ENCODE data around the gene HCN4.

Gene HCN4

DNA sequence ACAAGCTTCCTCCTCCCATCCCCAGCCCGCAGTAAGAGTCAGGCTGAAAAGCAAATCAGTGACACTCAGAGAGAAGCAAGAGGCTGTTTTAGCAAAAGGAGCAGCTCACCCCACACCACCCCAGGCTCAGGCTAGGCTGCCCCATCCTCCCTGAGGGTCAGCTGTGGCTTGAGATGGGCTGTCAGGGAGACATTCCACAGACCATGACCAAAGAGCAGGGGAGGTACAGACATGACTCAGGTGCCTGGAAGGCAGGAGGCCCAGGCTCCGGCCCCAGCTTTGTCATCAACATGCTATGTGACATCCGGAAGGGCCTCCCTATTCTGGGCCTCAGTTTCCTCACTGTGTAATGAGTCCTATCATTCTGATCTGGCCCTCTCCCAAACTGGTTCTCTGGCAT is 24.7 kb downstream of the HCN4 start:
- no peaks in the 10 kb centered on the region for H3K9me3 ChIP-seq (ENCODE audit: insufficient read depth, low read depth, low read length)
- no peak overlapping the region for H3K9ac ChIP-seq (ENCODE audit: low read depth, low read length)
- H3K27me3 ChIP-seq (ENCODE audit: insufficient read depth, low read length), result no peaks in the 10 kb centered on the region
- 92% methylated on average over 3 of the region's 3 CpGs for WGBS
- H3K4me1 ChIP-seq (ENCODE audit: insufficient read depth, low read length), result no peaks in the 10 kb centered on the region
- H3K36me3 ChIP-seq (ENCODE audit: insufficient read depth, low read length), result peaks cover 17% of the 10 kb centered on the region
- H3K27ac ChIP-seq (ENCODE audit: low read depth, low read length), result no peak overlapping the region
- no peak overlapping the region for H3K4me3 ChIP-seq (ENCODE audit: low read length)

GRCh38 chr15:73341886-73342600 is 26.7 kb downstream of the HCN4 start:
- WGBS, result 95% methylated on average over 14 of the region's 14 CpGs
- no peaks in the 10 kb centered on the region for H3K9me3 ChIP-seq (ENCODE audit: insufficient read depth, low read depth, low read length)
- no peak overlapping the region for H3K27ac ChIP-seq (ENCODE audit: low read depth, low read length)
- H3K27me3 ChIP-seq (ENCODE audit: insufficient read depth, low read length), result no peaks in the 10 kb centered on the region
- no peak overlapping the region for H3K4me3 ChIP-seq (ENCODE audit: low read length)
- no peaks in the 10 kb centered on the region for H3K4me1 ChIP-seq (ENCODE audit: insufficient read depth, low read length)
- no peak overlapping the region for H3K9ac ChIP-seq (ENCODE audit: low read depth, low read length)
- H3K36me3 ChIP-seq (ENCODE audit: insufficient read depth, low read length), result peaks cover 17% of the 10 kb centered on the region

DNA sequence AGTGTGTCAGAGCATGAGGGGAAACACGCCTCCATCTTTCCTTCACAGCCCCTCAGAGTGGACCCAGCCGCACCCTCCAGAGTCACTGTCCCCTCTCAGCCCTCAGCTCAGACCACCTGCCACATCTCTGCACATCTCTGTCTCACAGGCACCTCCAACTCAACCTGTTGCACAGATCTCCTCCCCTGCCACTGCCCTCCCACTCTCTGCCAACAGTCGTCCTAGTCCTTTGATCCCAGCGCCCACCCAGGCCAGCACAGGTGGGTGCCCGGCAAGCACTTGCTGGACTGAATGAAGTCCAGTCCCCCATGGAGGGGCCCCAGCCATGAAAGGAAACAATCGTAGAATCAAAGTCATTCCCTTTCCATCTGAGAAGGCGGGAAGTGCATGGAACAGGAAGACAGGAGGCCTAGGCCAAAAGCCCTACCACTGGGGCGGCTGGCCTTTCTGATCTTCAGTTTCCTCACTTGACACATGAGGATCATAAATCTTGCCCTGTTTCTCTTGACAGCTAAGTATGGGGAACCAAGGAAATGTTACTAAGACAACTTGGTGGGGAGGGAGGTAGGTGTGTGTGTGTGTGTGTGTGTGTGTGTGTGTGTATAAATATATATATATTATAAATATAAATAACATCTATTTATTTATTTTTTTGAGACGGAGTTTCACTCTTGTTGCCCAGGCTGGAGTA is 28.1 kb downstream of the HCN4 start:
- WGBS, result 88% methylated on average over 9 of the region's 9 CpGs
- peaks cover 17% of the 10 kb centered on the region for H3K36me3 ChIP-seq (ENCODE audit: insufficient read depth, low read length)
- H3K4me3 ChIP-seq (ENCODE audit: low read length), result no peak overlapping the region
- H3K4me1 ChIP-seq (ENCODE audit: insufficient read depth, low read length), result no peaks in the 10 kb centered on the region
- H3K9ac ChIP-seq (ENCODE audit: low read depth, low read length), result no peak overlapping the region
- H3K27ac ChIP-seq (ENCODE audit: low read depth, low read length), result no peak overlapping the region
- no peaks in the 10 kb centered on the region for H3K27me3 ChIP-seq (ENCODE audit: insufficient read depth, low read length)
- no peaks in the 10 kb centered on the region for H3K9me3 ChIP-seq (ENCODE audit: insufficient read depth, low read depth, low read length)

- H3K27me3 ChIP-seq (ENCODE audit: insufficient read depth, low read length), result no peaks in the 10 kb centered on the region
- WGBS, result 84% methylated on average over 9 of the region's 9 CpGs
- no peaks in the 10 kb centered on the region for H3K4me1 ChIP-seq (ENCODE audit: insufficient read depth, low read length)
- H3K9me3 ChIP-seq (ENCODE audit: insufficient read depth, low read depth, low read length), result no peaks in the 10 kb centered on the region
- peaks cover 17% of the 10 kb centered on the region for H3K36me3 ChIP-seq (ENCODE audit: insufficient read depth, low read length)
- no peak overlapping the region for H3K27ac ChIP-seq (ENCODE audit: low read depth, low read length)
- no peak overlapping the region for H3K4me3 ChIP-seq (ENCODE audit: low read length)
- H3K9ac ChIP-seq (ENCODE audit: low read depth, low read length), result no peak overlapping the region
Observed at GRCh38 chr15:73338606-73339374, 30.0 kb downstream of the HCN4 start.

DNA sequence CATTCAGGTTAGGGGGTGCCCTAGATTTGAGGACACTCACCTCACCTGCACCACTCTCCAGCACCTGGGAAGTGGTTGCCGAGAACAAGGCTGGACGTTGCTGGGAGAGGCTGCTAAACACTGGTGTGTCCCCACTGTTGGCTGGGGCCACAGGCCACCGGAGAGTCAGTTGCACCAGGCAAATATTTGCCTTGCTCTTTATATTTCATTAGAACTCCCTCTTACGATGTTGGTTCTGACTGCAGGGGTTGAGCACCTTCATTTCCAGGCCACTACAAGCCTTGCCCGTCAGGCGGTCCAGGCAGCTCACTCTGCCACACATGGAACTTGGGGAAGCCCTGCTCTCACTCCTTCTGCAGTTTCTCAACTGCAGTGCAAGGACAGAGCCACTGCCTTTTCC is 30.7 kb downstream of the HCN4 start:
- peaks cover 11% of the 10 kb centered on the region for H3K36me3 ChIP-seq (ENCODE audit: insufficient read depth, low read length)
- H3K9ac ChIP-seq (ENCODE audit: low read depth, low read length), result no peak overlapping the region
- 83% methylated on average over 6 of the region's 6 CpGs for WGBS
- H3K4me3 ChIP-seq (ENCODE audit: low read length), result no peak overlapping the region
- H3K4me1 ChIP-seq (ENCODE audit: insufficient read depth, low read length), result no peaks in the 10 kb centered on the region
- no peaks in the 10 kb centered on the region for H3K9me3 ChIP-seq (ENCODE audit: insufficient read depth, low read depth, low read length)
- H3K27me3 ChIP-seq (ENCODE audit: insufficient read depth, low read length), result no peaks in the 10 kb centered on the region
- H3K27ac ChIP-seq (ENCODE audit: low read depth, low read length), result no peak overlapping the region

- Histone ChIP-seq H3K27ac (ENCODE audit: low read depth, low read length) (no peak overlapping the region), H3K9me3 (ENCODE audit: insufficient read depth, low read depth, low read length) (no peaks in the 10 kb centered on the region), H3K4me3 (ENCODE audit: low read length) (no peak overlapping the region), H3K9ac (ENCODE audit: low read depth, low read length) (no peak overlapping the region), H3K36me3 (ENCODE audit: insufficient read depth, low read length) (peaks cover 7% of the 10 kb centered on the region; the same call in 1 of the 2 replicates), H3K4me1 (ENCODE audit: insufficient read depth, low read length) (no peaks in the 10 kb centered on the region), H3K27me3 (ENCODE audit: insufficient read depth, low read length) (no peaks in the 10 kb centered on the region)
- 92% methylated on average over 8 of the region's 8 CpGs for WGBS
Observed at GRCh38 chr15:73337187-73337586, 31.6 kb downstream of the HCN4 start.

- 0 out of 2 replicates have a peak, but pooled peaks cover 9% of the 10 kb centered on the region for H3K36me3 ChIP-seq (ENCODE audit: insufficient read depth, low read length)
- H3K4me3 ChIP-seq (ENCODE audit: low read length), result no peak overlapping the region
- H3K9ac ChIP-seq (ENCODE audit: low read depth, low read length), result no peak overlapping the region
- H3K27ac ChIP-seq (ENCODE audit: low read depth, low read length), result no peak overlapping the region
- H3K27me3 ChIP-seq (ENCODE audit: insufficient read depth, low read length), result no peaks in the 10 kb centered on the region
- H3K9me3 ChIP-seq (ENCODE audit: insufficient read depth, low read depth, low read length), result no peaks in the 10 kb centered on the region
- no peaks in the 10 kb centered on the region for H3K4me1 ChIP-seq (ENCODE audit: insufficient read depth, low read length)
- 95% methylated on average over 7 of the region's 7 CpGs for WGBS
Observed at GRCh38 chr15:73336756-73337155, 32.0 kb downstream of the HCN4 start.

DNA sequence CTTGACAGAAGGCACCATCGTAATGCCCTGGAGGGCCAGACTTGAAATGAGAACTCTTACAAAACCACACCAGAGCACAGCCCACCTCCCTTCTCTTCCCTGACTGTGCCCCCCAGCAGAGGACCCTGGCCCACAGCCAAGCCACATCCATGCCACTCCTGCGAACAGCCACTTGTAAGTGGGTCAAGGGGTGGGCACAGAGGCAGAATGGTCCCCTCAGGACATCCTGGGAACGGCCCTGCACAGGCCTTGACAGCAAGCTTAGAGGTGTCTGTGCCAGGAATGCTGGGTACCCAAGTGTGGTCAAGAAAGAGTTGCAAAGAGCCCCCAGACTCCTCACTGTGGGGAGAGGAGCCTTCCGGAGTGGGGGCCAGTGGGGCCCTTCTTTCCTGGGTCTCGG is 33.3 kb downstream of the HCN4 start:
- no peak overlapping the region for H3K27ac ChIP-seq (ENCODE audit: low read depth, low read length)
- peaks cover 7% of the 10 kb centered on the region for H3K4me1 ChIP-seq (ENCODE audit: insufficient read depth, low read length)
- 90% methylated on average over 5 of the region's 5 CpGs for WGBS
- no peak overlapping the region for H3K4me3 ChIP-seq (ENCODE audit: low read length)
- H3K36me3 ChIP-seq (ENCODE audit: insufficient read depth, low read length), result 0 out of 2 replicates have a peak, but pooled peaks cover 6% of the 10 kb centered on the region
- H3K9ac ChIP-seq (ENCODE audit: low read depth, low read length), result no peak overlapping the region
- H3K9me3 ChIP-seq (ENCODE audit: insufficient read depth, low read depth, low read length), result no peaks in the 10 kb centered on the region
- no peaks in the 10 kb centered on the region for H3K27me3 ChIP-seq (ENCODE audit: insufficient read depth, low read length)

GRCh38 chr15:73335026-73335425 is 33.7 kb downstream of the HCN4 start:
- no peaks in the 10 kb centered on the region for H3K9me3 ChIP-seq (ENCODE audit: insufficient read depth, low read depth, low read length)
- H3K27ac ChIP-seq (ENCODE audit: low read depth, low read length), result no peak overlapping the region
- 0 out of 2 replicates have a peak, but pooled peaks cover 4% of the 10 kb centered on the region for H3K36me3 ChIP-seq (ENCODE audit: insufficient read depth, low read length)
- WGBS, result 91% methylated on average over 9 of the region's 9 CpGs
- peaks cover 11% of the 10 kb centered on the region for H3K4me1 ChIP-seq (ENCODE audit: insufficient read depth, low read length)
- H3K9ac ChIP-seq (ENCODE audit: low read depth, low read length), result no peak overlapping the region
- no peak overlapping the region for H3K4me3 ChIP-seq (ENCODE audit: low read length)
- no peaks in the 10 kb centered on the region for H3K27me3 ChIP-seq (ENCODE audit: insufficient read depth, low read length)

- Histone ChIP-seq H3K9ac (ENCODE audit: low read depth, low read length) (no peak overlapping the region), H3K27ac (ENCODE audit: low read depth, low read length) (no peak overlapping the region), H3K9me3 (ENCODE audit: insufficient read depth, low read depth, low read length) (no peaks in the 10 kb centered on the region), H3K4me1 (ENCODE audit: insufficient read depth, low read length) (peaks cover 12% of the 10 kb centered on the region), H3K36me3 (ENCODE audit: insufficient read depth, low read length) (0 out of 2 replicates have a peak, but pooled peaks cover 7% of the 10 kb centered on the region), H3K27me3 (ENCODE audit: insufficient read depth, low read length) (no peaks in the 10 kb centered on the region), H3K4me3 (ENCODE audit: low read length) (no peak overlapping the region)
- WGBS, result 92% methylated on average over 6 of the region's 6 CpGs
Observed at GRCh38 chr15:73334086-73334485, 34.7 kb downstream of the HCN4 start.

- Histone ChIP-seq H3K27me3 (ENCODE audit: insufficient read depth, low read length) (no peaks in the 10 kb centered on the region), H3K4me3 (ENCODE audit: low read length) (no peak overlapping the region), H3K4me1 (ENCODE audit: insufficient read depth, low read length) (peaks cover 12% of the 10 kb centered on the region), H3K27ac (ENCODE audit: low read depth, low read length) (no peak overlapping the region), H3K9me3 (ENCODE audit: insufficient read depth, low read depth, low read length) (no peaks in the 10 kb centered on the region), H3K36me3 (ENCODE audit: insufficient read depth, low read length) (0 out of 2 replicates have a peak, but pooled peaks cover 10% of the 10 kb centered on the region), H3K9ac (ENCODE audit: low read depth, low read length) (no peak overlapping the region)
- 83% methylated on average over 1 of the region's 2 CpGs for WGBS
Observed at GRCh38 chr15:73333001-73333400, 35.8 kb downstream of the HCN4 start.
